GM12865 (cell line): ENCODE measurements around the gene TARM1.

Experiments used
- DNase-seq: peaks from one replicate; pipeline ENCODE4 v3.0.0; 2010; ENCODE audit warnings: low read depth
- H3K4me3 ChIP-seq: 2 replicates; pipeline ENCODE4 v1.5.1; 2011; ENCODE audit warnings: mild to moderate bottlenecking, low read depth, low read length, control low read depth
- TF ChIP-seq, protein P1 (sequence below): IDR thresholded peaks from 2 replicates; pipeline ENCODE4 v1.5.1; 2011; ENCODE audit warnings: low read length, control low read depth, low read depth, inconsistent platforms; ENCODE audit not compliant: insufficient read depth; ENCODE audit errors: missing control alignments

The TARM1 gene

DNA sequence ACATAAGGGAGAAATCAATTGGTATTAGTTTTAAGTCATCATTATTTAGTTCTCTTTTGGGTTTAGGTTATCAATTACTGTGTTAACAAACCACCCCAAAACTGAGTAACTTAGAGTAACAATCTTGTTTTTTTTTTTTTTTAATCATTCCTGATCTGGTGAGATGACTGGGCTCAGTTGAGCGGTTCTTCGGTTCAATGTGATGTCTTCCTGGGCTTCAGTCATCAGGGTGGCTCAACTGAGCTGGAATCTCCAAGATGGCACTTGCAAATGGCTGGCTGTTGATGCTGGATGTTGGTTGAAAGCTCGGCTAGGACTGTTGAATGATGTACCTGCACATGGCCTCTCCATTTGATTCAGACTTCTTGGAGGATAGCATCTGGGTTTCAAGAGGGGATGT lies 3.2 kb upstream of the TARM1 start:
- no peak for DNase-seq
- H3K4me3 ChIP-seq, result no peak overlapping the region
- TF ChIP-seq, protein P1, sequence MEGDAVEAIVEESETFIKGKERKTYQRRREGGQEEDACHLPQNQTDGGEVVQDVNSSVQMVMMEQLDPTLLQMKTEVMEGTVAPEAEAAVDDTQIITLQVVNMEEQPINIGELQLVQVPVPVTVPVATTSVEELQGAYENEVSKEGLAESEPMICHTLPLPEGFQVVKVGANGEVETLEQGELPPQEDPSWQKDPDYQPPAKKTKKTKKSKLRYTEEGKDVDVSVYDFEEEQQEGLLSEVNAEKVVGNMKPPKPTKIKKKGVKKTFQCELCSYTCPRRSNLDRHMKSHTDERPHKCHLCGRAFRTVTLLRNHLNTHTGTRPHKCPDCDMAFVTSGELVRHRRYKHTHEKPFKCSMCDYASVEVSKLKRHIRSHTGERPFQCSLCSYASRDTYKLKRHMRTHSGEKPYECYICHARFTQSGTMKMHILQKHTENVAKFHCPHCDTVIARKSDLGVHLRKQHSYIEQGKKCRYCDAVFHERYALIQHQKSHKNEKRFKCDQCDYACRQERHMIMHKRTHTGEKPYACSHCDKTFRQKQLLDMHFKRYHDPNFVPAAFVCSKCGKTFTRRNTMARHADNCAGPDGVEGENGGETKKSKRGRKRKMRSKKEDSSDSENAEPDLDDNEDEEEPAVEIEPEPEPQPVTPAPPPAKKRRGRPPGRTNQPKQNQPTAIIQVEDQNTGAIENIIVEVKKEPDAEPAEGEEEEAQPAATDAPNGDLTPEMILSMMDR, result no peak

DNA sequence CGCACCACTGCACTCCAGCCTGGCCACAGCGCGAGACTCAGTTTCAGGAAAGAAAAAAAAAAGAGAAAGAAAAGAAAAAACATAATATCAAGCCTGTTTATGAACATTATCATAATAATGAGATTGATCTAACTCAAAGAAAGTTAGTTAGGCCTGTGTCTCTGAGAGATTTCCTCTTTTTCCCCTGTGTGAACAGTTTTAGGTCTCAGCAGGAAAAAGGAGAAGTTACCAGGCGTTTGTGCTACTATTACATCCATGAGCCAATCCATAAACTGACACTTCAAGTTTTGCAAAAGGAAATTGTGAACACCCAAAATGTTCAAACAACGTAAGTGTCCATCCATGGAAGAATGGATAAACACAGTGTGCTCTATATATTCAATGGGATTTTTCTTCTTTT lies 3.8 kb downstream of the TARM1 start:
- no peak overlapping the region for H3K4me3 ChIP-seq
- TF ChIP-seq, protein P1, result no peak
- DNase-seq, result no peak

DNA sequence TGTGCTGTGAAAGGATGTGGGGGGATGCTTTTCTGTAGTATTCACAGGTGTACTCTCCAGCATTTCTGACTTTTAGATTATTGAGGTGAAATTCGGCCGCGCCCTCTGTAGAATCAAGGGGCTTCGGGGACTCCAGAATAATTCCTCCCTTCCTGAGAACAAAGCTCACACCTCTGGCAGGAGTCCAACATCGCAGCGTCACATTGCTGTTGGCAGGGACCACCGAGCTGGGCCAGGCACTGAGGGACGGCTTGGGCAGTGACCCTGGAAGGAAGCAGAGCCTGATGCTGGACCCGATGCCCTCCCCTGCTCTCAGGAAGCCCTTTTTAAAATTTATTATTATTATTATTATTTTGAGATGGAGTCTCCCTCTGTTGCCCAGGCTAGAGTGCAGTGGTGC lies 6.3 kb downstream of the TARM1 start:
- DNase-seq, result no peak
- TF ChIP-seq, protein P1, result no peak
- H3K4me3 ChIP-seq, result no peak overlapping the region

DNA sequence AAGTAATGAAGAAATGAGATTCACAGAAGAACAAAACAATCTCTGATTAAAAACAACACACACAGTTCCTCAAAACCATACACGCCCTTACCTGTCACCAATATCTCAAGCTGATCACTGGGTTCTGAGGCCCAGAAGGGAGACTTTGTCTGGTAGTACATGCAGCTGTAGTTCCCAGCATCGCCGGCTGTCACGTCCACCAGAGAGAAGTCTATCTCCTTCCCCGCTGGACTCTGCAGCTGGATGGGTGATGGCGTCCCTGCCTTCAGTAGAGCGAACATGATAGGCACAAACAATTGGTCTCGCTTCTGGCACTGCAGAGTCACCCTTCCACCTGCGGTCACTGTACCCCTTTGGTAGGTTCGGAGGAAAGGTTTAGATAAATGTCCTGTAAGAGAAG lies 7.3 kb downstream of the TARM1 start:
- TF ChIP-seq, protein P1, result no peak
- no peak overlapping the region for H3K4me3 ChIP-seq
- no peak for DNase-seq

DNA sequence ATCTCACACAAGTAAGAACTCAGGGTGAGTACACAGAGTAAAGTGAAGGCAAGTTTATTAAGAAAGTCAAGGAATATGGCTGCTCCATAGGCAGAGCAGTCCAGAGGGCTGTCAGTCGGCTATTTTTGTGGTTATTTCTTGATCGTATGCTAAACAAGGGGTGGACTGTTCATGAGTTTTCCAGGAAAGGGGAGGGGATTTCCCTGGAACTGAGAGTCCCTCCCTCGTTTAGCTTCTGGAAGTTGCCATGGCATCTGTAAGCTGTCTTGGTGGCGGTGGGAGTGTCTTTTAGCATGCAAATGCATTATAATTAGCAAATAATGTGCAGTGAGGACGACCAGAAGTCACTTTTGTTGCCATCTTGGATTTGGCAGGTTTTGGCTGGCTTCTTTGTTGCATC lies 11.7 kb downstream of the TARM1 start:
- DNase-seq, result no peak
- TF ChIP-seq, protein P1, result no peak
- H3K4me3 ChIP-seq, result no peak overlapping the region

DNA sequence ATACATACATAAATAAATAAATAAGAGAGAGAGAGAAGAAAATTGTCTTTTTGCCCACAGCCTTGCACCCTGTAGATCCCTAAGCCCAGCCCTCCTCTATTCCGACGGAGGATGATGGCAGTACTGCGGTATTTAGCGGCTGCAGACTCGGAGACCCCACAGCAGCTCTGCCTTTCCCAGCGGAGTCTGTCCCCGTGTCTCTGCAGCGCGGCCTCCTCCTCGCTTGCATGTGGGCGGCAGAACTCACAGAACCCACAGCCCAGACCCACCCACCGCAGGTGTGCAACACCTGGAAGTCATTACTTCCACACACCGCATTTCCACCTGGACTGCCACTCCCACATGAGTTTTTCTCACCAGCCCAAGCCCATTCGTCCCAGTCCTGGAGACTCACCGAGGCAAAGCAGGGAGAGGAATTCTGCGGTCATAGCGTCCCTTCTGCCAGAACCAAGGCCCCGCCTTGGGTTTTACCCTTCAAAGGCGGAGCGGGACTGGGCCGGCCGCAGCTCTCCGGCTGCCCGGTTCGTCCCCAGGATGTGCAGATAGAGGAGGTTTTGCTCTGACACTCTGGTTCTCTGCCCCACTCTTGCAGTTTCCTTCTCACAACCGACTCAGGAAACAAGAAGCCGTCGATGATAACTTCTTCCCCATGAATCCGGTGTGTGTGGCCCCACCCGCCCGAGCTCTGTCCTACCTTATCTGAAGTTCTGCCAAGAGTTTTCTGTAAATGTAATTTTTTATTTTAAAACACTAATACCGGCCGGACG lies 17.6 kb downstream of the TARM1 start, which contains the start of gene VSTM1:
TSS of gene VSTM1 (minus strand) at position 548 of the 767 bp plus-strand sequence. CDS start at position 428, 120 bp downstream.
- TF ChIP-seq, protein P1, result no peak
- no peak for DNase-seq
- no peak within 1 kb of the TSS for H3K4me3 ChIP-seq

DNA sequence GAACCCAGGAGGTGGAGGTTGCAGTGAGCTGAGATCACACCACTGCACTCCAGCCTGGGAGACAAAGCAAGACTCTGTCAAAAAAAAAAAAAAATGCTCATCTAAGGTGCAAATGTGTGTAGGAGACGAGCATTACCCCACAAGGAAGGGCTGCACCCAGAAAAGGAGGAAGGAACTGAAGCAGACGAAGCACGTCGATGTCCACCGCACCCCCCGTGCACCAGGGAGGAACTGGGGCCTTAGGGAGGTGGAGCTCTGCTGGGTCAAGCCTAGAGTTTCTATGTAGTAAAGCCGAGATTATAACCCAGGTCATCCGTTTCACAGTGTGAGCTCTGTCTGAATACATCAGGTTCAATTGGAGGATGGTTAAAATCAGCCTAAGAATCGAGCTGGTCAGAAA lies 18.5 kb downstream of the TARM1 start:
- H3K4me3 ChIP-seq, result no peak overlapping the region
- TF ChIP-seq, protein P1, result no peak
- no peak for DNase-seq
